ENCODE results near the gene NME3.
A peak's percentile ranks its signal among the peaks of the same experiment; 100 is the strongest.

NME3 gene

GRCh38 chr16:1779741-1780676, 8.7 kb upstream of the NME3 start:
- DNase-seq = no peak

- no peak for DNase-seq
Observed at GRCh38 chr16:1779234-1779701, 7.9 kb upstream of the NME3 start.

GRCh38 chr16:1778200-1779179, 7.1 kb upstream of the NME3 start:
- DNase-seq = no peak

- no peak for DNase-seq
Observed at GRCh38 chr16:1777375-1778199, 6.2 kb upstream of the NME3 start.

GRCh38 chr16:1776991-1777374, 5.6 kb upstream of the NME3 start:
- no peak for DNase-seq

GRCh38 chr16:1776672-1776955, 5.3 kb upstream of the NME3 start:
- DNase-seq = no peak

- DNase-seq = no peak
Observed at GRCh38 chr16:1775846-1776671, 4.7 kb upstream of the NME3 start.

- DNase-seq = no peak
Observed at GRCh38 chr16:1775006-1775845, 3.9 kb upstream of the NME3 start.

- no peak for DNase-seq
Observed at GRCh38 chr16:1774448-1774780, 3.1 kb upstream of the NME3 start.

- peak; percentile 35 to 60 (median 53) for DNase-seq
Observed at GRCh38 chr16:1773703-1774447, 2.5 kb upstream of the NME3 start.

- peak; percentile 88 to 95 (median 93) for DNase-seq
Observed at GRCh38 chr16:1772908-1773702, 1.8 kb upstream of the NME3 start, which contains the start of gene MRPS34. MRPS34 (minus strand) TSS chr16:1773134; CDS start chr16:1773119, 15 bp downstream.

GRCh38 chr16:1772362-1772907, 1.1 kb upstream of the NME3 start, which contains the start of gene EME2:
EME2 (plus strand) TSS chr16:1772810; CDS start chr16:1773228, 418 bp downstream.
- peak in 2 of 3 donors; percentile 36 to 46 for DNase-seq

- DNase-seq = peak in 1 of 3 donors; percentile 21
Observed at GRCh38 chr16:1771864-1772361, 570 bp upstream of the NME3 start.

- DNase-seq = peak; percentile 38 to 76 (median 46)
Observed at GRCh38 chr16:1770328-1771187, 785 bp downstream of the NME3 start.

- no peak for DNase-seq
Observed at GRCh38 chr16:1769402-1770300, 1.7 kb downstream of the NME3 start.

GRCh38 chr16:1768767-1769401, 2.5 kb downstream of the NME3 start:
- DNase-seq = no peak
